ENCODE results near the gene LRP6.
"Not testable (repeated sequence)": the region's sequence is repeated elsewhere in the genome, so short reads cannot be mapped to it uniquely, and the experiment has no call there.

The LRP6 gene

DNA sequence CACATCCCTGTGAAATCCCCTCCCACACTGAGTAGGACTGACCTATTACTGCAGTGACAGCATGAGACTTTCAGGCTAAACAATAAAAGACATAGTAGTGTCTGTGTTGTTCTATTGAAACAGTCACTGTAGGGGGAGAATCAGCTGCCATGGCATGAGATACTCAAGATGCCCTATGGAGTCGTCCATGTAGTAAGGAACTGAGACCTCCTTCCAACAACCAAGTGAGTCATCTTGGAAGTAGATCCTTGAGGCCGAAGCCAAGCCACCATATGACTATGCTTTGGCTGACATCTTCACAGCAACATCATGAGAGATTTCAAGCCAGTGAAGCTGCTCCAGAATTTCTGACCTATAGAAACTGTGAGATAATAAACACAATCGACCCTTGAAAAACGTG is 12.1 kb upstream of the LRP6 start:
- Mint-ChIP-seq H3K4me1 (no peaks in the 10 kb centered on the region), H3K27me3 (peaks cover 14 to 29% of the 10 kb centered on the region in 2 donors), H3K4me3 (no peak overlapping the region), H3K36me3 (peaks cover 2 to 6% of the 10 kb centered on the region in 2 donors), H3K9me3 (peaks cover 9 to 12% of the 10 kb centered on the region in 2 donors), H3K27ac (no peak overlapping the region)
- ATAC-seq (replicated peaks) (no peak), DNase-seq (no peak)

DNA sequence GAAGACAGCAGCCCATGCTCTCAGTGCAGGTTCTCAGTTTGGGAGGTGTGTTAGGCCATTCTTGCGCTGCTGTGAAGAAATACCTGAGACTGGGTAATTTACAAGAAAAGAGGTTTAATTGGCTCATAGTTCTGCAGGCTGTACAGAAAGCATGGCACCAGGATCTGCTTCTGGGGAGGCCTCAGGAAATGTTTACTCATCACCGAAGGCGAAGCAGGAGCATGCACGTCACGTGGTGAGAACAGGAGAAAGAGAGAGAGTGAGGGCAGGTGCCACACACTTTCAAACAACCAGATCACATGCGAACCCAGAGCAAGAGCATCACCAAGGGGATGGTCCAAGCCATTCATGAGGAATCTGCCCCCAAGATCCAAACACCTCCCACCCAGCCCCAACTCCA is 9.0 kb upstream of the LRP6 start:
- peaks cover 2 to 6% of the 10 kb centered on the region in 2 donors for H3K36me3 Mint-ChIP-seq
- peaks cover 6 to 8% of the 10 kb centered on the region in 2 donors for H3K27me3 Mint-ChIP-seq
- ATAC-seq (replicated peaks) (no peak), DNase-seq (no peak)
- H3K4me3 Mint-ChIP-seq, result no peak overlapping the region
- H3K27ac Mint-ChIP-seq, result no peak overlapping the region
- H3K9me3 Mint-ChIP-seq, result peaks cover 9 to 12% of the 10 kb centered on the region in 2 donors
- H3K4me1 Mint-ChIP-seq, result no peaks in the 10 kb centered on the region

DNA sequence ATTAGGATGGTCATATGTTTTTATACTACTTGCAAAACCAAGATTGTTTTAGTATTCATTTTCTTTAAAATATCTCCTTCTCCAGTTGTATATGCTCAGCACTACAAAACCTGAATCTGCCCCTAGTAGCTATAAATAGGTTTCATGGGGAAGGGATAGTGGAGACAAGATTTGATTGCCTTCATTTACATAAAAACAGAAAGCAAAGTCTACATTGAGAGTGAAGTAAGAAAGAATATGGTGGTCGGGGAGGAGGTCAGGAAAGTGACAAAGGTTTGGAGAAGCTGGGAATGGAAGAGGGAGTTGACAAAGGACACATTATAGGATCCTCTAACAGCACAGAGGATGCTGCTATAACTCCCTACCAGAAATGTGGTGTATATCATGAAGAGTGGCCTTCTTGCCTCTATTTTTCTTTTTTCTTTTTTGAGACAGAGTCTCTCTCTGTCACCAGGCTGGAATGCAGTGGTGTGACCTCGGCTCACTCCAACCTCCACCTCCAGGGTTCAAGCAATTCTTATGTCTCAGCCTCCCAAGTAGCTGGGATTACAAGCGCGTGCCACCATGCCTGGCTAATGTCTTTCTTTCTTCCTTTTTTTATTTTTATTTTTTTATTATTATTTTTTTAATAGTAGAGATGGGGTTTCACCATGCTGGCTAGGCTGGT is 6.6 kb upstream of the LRP6 start:
- H3K4me3 Mint-ChIP-seq, result no peak overlapping the region
- H3K9me3 Mint-ChIP-seq, result peaks cover 9 to 12% of the 10 kb centered on the region in 2 donors
- H3K27me3 Mint-ChIP-seq, result peaks cover 7 to 9% of the 10 kb centered on the region in 2 donors
- ATAC-seq (replicated peaks) (no peak), DNase-seq (no peak)
- no peaks in the 10 kb centered on the region for H3K4me1 Mint-ChIP-seq
- no peak overlapping the region for H3K27ac Mint-ChIP-seq
- H3K36me3 Mint-ChIP-seq, result peaks cover 2 to 6% of the 10 kb centered on the region in 2 donors

DNA sequence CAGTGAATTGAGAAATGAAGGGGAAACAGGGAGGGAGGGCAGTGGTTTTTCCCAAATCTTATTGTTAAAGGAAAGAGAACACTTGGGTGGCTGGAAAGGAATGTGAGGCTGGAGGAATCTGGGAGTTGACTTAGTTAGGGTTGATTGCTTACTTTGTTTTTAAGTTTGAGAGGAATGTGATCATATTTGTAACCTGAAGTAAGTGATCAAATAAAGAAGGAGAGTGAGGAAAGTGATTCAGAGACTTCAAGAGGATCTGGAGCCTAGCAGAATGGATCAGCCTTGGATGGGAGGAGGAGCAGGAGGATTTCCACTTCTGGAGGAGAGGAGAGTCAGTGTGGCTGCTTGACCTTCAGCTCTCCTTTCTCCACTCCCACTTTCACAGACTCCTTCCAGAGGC is 6.0 kb upstream of the LRP6 start:
- DNase-seq (no peak), ATAC-seq (replicated peaks) (no peak)
- Mint-ChIP-seq H3K4me3 (no peak overlapping the region), H3K9me3 (peaks cover 8 to 9% of the 10 kb centered on the region in 2 donors), H3K27ac (no peak overlapping the region), H3K36me3 (peaks cover under 1 to 4% of the 10 kb centered on the region in 2 donors), H3K4me1 (peaks cover 0 to under 1% of the 10 kb centered on the region in 2 donors), H3K27me3 (peaks cover 7 to 9% of the 10 kb centered on the region in 2 donors)

DNA sequence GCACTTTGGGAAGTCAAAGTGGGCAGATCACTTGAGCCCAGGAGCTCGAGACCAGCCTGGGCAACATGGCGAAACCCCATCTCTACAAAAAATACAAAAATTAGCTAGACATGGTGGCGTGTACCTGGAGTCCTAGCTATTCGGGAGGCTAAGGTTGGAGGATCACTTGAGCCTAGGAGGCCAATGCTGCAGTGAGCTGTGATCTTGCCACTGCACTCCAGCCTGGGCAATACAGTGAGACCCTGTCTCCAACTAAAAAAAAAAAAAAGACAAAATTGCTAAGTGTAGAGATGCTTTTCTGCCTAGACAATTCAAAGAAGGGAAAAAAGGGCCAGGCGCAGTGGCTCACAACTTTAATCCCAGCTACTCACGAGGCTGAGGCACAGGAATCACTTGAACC is 3.4 kb upstream of the LRP6 start:
- Mint-ChIP-seq H3K27ac (no peak overlapping the region), H3K36me3 (no peaks in the 10 kb centered on the region), H3K27me3 (peaks cover 23 to 26% of the 10 kb centered on the region in 2 donors), H3K4me1 (peaks cover 15 to 19% of the 10 kb centered on the region in 2 donors), H3K9me3 (no peaks in the 10 kb centered on the region), H3K4me3 (no peak overlapping the region)
- DNase-seq, result no peak
- ATAC-seq (replicated peaks), result no peak

DNA sequence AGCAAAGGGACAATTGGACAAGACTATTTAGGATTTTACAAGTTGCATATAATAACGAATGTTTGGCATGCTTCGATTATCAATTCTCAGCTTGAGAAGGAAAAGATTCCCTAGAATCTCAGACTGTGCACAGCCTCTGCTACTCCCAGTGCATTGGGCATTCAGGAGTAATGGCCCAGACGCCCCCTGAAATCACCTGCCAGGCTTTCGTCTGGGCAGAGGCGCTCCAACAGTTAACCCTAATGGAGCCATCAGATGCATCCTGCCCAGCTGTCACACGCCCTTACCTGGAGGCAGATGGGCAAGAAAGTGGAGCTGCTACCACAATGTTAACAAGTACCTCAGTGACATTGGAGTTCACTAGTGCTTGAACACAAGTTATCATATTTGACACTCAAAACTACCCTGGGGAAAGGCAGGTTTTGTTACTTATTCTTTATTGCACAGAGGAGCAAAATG is 927 bp upstream of the LRP6 start:
- no peaks in the 10 kb centered on the region for H3K36me3 Mint-ChIP-seq
- peak overlapping the region; percentile 25 for H3K27ac Mint-ChIP-seq
- no peaks in the 10 kb centered on the region for H3K9me3 Mint-ChIP-seq
- H3K4me1 Mint-ChIP-seq, result peaks cover 17 to 26% of the 10 kb centered on the region in 2 donors
- peak overlapping the region; percentile 87 to 97 for H3K4me3 Mint-ChIP-seq
- no peak for ATAC-seq (replicated peaks)
- H3K27me3 Mint-ChIP-seq, result peaks cover 39 to 40% of the 10 kb centered on the region in 2 donors
- DNase-seq, result no peak

DNA sequence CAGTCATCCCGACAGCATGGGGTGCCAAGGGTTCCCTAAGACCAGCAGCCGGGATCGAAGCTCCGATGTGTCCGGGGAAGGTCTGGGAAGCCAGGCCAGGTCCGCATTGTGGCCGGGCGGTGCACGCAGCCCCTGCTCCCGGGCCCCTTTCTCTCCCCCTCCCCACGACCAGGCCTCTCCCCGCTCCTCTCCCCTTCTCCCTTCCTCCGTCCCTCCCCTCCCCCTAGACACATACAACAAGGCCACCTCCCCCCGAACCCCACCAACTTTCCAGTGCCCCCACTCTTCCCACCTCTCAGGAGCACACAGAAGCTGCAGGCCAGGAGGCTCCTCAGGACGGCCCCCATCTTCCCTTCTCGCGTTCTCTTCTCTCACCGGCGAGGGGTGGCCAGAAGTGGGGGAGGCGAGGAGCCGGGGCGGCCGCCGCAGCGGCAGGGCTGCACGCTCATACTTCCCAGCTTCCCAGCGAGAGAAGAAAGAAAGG is 413 bp downstream of the LRP6 start:
- peaks cover 17 to 26% of the 10 kb centered on the region in 2 donors for H3K4me1 Mint-ChIP-seq
- H3K4me3 Mint-ChIP-seq, result peak overlapping the region; percentile 87 to 97
- ATAC-seq (replicated peaks) (peak in 1 of 2 donors; percentile 2), DNase-seq (no peak)
- peak overlapping the region; percentile 79 for H3K27ac Mint-ChIP-seq
- no peaks in the 10 kb centered on the region for H3K9me3 Mint-ChIP-seq
- peaks cover 39 to 40% of the 10 kb centered on the region in 2 donors for H3K27me3 Mint-ChIP-seq
- H3K36me3 Mint-ChIP-seq, result no peaks in the 10 kb centered on the region

DNA sequence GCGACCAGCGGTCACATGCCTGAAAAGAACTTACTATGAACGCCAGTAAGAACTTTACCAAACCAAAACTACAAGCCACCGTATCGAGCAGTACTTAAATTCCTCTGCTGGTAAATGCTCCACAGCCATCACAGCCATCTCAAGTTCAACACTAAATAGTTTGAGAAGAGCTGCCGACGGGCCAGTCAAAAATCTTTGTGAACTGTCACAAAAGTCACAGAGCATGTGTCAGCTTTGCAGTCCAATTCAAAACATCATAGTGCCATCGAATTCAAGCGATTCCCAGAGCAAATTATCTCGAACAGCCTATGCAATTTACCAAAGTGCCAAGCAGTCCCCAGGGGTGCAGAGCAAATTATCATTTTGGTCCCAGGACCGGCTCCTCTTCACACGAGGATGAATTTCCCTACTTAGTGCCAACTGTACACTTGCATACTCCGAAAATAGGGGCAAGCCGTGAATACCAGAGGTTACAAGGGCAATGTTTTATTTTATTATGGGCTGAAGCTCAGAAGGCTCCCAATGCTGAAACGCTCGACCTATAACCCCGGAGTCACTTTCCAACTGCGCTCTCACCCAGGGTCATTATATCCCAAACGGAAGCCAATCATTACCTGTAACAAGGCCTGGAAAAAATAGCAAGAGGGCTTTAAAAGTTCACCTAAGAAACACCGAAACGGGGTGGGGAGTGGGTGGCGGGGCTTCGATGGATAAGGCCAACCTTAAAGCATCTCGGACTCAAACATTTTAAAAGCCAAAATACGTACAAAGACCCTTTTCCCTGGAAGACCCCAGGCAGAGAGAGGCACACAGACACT is 1.1 kb downstream of the LRP6 start:
- no peak for ATAC-seq (replicated peaks)
- no peak for DNase-seq
- H3K9me3 Mint-ChIP-seq, result no peaks in the 10 kb centered on the region
- H3K4me3 Mint-ChIP-seq, result peak overlapping the region; percentile 87 to 97
- peaks cover 17 to 26% of the 10 kb centered on the region in 2 donors for H3K4me1 Mint-ChIP-seq
- H3K36me3 Mint-ChIP-seq, result no peaks in the 10 kb centered on the region
- H3K27me3 Mint-ChIP-seq, result peaks cover 35 to 36% of the 10 kb centered on the region in 2 donors
- H3K27ac Mint-ChIP-seq, result peak overlapping the region; percentile 79

DNA sequence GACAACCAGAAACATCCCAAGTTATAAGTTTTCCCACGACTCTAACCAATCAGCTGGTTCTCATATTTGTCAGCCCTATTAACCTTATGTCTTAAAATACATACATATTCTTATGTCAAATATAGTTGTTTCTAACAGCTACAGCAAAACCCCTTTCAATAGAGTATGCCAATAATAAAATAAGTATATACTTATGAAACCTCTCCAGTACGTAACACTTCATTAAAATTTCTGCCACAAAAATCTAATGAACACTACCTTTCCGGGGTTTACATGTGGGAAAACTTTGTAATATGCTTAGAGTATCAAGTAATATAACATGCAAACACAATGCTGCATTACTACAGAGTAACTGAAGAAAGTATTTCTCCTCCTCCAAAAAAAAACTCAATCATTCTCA is 1.8 kb downstream of the LRP6 start:
- peak overlapping the region; percentile 49 to 97 for H3K4me3 Mint-ChIP-seq
- no peak overlapping the region for H3K27ac Mint-ChIP-seq
- DNase-seq, result no peak
- no peaks in the 10 kb centered on the region for H3K9me3 Mint-ChIP-seq
- ATAC-seq (replicated peaks), result no peak
- H3K4me1 Mint-ChIP-seq, result peaks cover 17 to 26% of the 10 kb centered on the region in 2 donors
- H3K36me3 Mint-ChIP-seq, result no peaks in the 10 kb centered on the region
- peaks cover 33 to 34% of the 10 kb centered on the region in 2 donors for H3K27me3 Mint-ChIP-seq

DNA sequence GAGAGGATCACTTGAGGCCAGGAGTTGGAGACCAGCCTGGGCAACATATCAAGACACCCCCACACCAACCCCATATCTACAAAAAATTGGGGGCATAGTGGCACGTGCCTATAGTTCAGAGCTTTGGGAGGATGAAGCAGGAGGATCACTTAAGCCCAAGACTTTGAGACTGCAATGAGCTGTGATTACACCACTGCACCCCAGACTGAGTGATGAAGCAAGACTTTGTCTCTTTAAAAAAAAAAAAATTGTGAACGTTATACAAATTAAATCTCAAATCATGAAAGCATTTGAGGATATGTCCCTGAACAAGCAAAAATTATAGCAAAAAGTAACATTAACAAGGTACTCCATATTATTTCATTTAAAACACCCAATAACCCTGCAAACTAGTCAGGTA is 2.9 kb downstream of the LRP6 start:
- ATAC-seq (replicated peaks) (no peak), DNase-seq (no peak)
- Mint-ChIP-seq H3K36me3 (no peaks in the 10 kb centered on the region), H3K27me3 (peaks cover 33 to 34% of the 10 kb centered on the region in 2 donors), H3K27ac (no peak overlapping the region), H3K4me1 (peaks cover 17 to 26% of the 10 kb centered on the region in 2 donors), H3K9me3 (no peaks in the 10 kb centered on the region), H3K4me3 (no peak overlapping the region)

DNA sequence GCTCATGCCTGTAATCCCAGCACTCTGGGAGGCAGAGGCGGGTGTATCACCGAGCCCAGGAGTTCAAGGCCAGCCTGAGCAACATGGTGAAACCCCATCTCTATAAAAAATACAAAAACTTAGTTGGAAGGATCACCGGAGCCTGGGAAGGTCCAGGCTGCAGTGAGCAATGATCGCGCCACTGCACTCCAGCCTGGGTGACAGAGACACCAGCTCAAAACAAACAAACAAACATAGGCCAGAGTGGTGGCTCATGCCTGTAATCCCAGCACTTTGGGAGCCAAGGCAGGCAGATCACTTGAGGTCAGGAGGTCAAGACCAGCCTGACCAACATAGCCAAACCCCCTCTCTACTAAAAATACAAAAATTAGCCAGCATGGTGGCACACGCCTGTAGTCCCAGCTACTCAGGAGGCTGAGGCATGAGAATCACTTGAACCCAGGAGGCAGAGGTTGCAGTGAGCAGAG is 10.5 kb downstream of the LRP6 start:
- H3K36me3 Mint-ChIP-seq; H3K4me3 Mint-ChIP-seq; H3K4me1 Mint-ChIP-seq; ATAC-seq (replicated peaks); H3K27ac Mint-ChIP-seq; H3K9me3 Mint-ChIP-seq; DNase-seq; H3K27me3 Mint-ChIP-seq: not testable (repeated sequence)

DNA sequence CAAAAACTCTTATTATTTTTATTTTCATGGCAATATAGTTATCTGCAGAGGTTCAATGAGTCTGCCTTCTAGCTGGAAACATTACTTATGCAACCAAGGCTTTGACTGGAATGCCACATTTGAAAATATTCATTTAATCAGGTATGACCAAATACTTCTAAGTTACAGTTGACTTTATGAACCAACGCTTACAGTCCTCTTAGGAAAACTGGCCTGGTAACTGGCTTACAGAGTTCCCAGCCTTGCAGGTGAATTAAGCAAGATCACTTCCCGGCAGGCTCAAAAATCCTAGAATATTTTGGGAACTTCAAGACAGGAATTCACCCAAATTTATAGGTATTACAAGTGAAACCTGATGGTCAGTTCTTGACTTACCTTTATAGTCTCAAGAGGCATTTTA is 12.3 kb downstream of the LRP6 start:
- DNase-seq, result no peak
- no peak for ATAC-seq (replicated peaks)
- no peak overlapping the region for H3K27ac Mint-ChIP-seq
- no peaks in the 10 kb centered on the region for H3K27me3 Mint-ChIP-seq
- peaks cover 0 to 2% of the 10 kb centered on the region in 2 donors for H3K36me3 Mint-ChIP-seq
- H3K9me3 Mint-ChIP-seq, result no peaks in the 10 kb centered on the region
- H3K4me1 Mint-ChIP-seq, result peaks cover 4 to 8% of the 10 kb centered on the region in 2 donors
- no peak overlapping the region for H3K4me3 Mint-ChIP-seq

DNA sequence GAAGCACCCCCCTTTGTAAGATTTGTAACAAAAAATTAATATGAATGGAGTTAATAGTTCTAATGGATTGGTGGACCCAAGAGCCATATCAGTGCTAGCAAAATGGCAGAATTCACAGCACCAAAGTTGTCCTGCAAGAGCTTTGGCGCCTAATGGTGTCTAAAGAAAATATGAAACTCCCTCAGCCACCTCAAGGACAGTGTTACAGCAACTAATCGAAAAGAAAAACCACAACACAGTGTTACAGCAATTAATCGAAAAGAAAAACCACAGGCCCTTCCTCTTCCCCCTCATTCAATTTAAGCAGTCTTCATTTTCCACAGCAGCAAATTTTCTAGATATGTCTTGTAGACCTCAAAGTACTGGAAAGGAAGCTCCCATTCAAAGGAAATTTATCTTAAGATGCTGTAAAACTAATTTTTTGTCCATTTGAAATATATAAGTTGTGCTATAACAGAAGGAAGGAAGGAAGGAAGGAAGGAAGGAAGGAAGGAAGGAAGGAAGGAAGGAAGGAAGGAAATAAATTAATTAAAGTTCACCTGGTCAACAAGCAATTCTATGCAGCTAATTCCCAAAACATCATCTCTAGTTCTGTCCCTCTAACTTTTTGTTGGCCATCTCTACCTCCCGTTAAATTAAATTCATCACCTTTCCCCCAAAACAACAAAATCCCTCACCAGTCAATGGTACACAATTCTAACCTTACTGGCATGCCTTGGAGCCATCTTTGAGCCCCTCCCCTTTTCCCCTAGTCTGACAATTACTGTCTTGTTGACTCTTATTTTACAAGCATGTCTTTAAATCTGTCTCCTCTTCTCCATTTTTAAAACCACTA is 17.4 kb downstream of the LRP6 start:
- H3K4me3 Mint-ChIP-seq, result no peak overlapping the region
- DNase-seq (no peak), ATAC-seq (replicated peaks) (no peak)
- H3K27me3 Mint-ChIP-seq, result no peaks in the 10 kb centered on the region
- peaks cover 7 to 16% of the 10 kb centered on the region in 2 donors for H3K4me1 Mint-ChIP-seq
- peaks cover 0 to 2% of the 10 kb centered on the region in 2 donors for H3K36me3 Mint-ChIP-seq
- H3K27ac Mint-ChIP-seq, result no peak overlapping the region
- no peaks in the 10 kb centered on the region for H3K9me3 Mint-ChIP-seq

DNA sequence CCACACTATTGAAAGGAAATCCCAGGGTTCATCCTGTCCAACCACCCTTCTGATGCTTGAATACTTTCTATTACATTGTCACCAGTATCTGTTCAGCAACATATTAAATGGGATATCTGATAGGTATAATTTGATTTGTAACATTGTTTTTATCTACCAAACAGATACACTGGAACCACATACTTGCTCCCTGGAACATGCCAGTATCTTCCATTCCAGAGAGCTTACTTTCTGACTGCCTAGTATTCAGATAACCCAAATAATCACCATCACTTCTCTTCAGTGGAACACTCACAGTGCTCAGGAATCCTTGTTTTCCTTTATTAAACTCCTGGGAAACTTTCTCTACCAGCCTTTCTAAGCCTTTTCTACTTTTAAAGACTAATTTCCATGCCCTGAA is 19.3 kb downstream of the LRP6 start:
- H3K27ac Mint-ChIP-seq, result no peak overlapping the region
- ATAC-seq (replicated peaks) (no peak), DNase-seq (no peak)
- peaks cover 5 to 6% of the 10 kb centered on the region in 2 donors for H3K36me3 Mint-ChIP-seq
- no peaks in the 10 kb centered on the region for H3K9me3 Mint-ChIP-seq
- H3K4me1 Mint-ChIP-seq, result peaks cover 7 to 16% of the 10 kb centered on the region in 2 donors
- no peak overlapping the region for H3K4me3 Mint-ChIP-seq
- H3K27me3 Mint-ChIP-seq, result no peaks in the 10 kb centered on the region

Data from stimulated activated naive B cell treated with anti-CD40 and anti-IgM and Interleukin-4, amounts not matched to agents 10 μg/mL and 1 μg/mL and 100 μg/mL, for 72 hours (primary cell).